HG02938 (cell line): ENCODE results near the gene SPAG6.
"Not testable (repeated sequence)": the region's sequence is repeated elsewhere in the genome, so short reads cannot be mapped to it uniquely, and the experiment has no call there.

Experiments
- ATAC-seq: cut with Tn5 transposase; IDR thresholded peaks from one replicate; pipeline ENCODE4 v1.9.1; 2021; ENCODE audit warnings: mild to moderate bottlenecking, moderate library complexity; ENCODE audit not compliant: unreplicated experiment

Gene SPAG6

GRCh38 chr10:22368981-22369380 lies 23.7 kb downstream of the SPAG6 start:
- no peak for ATAC-seq

DNA sequence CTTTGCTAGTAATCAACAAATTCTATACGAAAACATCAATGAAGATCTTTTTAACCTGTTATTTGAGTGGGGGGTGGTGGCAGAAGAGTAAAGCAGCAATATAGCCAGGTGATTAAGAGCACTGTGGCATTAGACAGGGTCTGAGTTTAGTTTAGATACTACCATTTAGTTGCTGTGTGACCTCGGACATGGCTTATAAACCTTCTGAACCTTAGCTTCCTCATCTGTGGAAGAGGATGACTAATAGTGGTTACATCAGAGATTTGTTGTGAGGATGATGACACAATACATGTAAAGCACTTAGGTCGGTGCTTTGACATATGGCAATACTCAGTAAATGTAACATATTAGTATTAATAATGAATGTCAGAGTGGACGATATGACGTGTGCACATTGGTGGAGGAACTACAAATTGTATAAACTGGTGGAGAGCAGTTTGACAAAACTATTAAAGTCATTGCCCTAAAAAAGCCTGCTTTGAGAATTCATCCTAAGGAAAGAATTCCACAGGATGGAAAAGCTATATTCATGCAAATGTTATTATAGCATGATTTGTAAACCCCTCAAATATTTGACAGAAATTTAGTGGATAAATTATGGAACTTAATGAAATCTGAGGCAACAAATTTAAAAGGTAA lies 24.3 kb downstream of the SPAG6 start:
- ATAC-seq: no peak

DNA sequence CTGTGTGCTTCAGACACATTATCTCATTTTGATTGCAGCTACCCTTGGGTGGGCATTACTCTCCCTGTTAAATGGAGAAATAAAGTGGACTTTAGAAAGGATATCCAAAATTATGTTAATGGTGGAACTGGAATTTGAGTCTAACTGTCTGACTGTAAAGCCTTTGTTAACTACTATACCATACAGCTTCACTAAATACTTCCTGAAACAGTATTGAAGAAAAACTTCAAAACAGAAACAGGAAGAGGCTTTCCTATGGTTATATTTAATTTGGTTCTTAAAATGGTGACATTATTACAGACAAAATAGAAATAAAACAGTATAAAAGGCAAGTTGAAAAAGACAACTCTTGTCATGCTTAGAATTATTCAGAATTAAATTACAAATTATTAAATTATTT lies 25.0 kb downstream of the SPAG6 start:
- ATAC-seq: no peak

- ATAC-seq: no peak
These were observed 27.0 kb downstream of the SPAG6 start for GRCh38 chr10:22372298-22372697.

DNA sequence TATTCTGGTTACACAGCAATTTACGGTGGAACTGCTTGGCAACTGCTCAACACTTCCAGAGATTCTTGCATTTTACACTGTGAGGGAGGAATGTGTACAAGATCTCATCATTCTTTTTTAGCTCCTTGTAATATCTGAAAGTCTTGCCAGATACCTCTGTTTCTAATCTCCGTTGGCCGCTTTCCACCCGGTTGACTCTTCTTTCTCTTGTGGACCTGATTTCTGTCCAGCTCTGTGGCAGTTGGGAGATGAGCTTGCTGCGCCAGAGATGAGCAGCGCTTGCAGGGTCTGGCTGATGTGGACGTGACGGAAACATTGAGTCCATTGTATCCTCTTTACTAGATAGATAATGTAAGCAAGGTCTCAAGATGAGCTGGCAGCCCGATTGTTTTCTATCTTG lies 27.6 kb downstream of the SPAG6 start:
- no peak for ATAC-seq

- ATAC-seq: no peak
These were observed 29.3 kb downstream of the SPAG6 start for GRCh38 chr10:22374489-22375126.

GRCh38 chr10:22379059-22379458 lies 33.8 kb downstream of the SPAG6 start:
- peak; percentile 72 for ATAC-seq

DNA sequence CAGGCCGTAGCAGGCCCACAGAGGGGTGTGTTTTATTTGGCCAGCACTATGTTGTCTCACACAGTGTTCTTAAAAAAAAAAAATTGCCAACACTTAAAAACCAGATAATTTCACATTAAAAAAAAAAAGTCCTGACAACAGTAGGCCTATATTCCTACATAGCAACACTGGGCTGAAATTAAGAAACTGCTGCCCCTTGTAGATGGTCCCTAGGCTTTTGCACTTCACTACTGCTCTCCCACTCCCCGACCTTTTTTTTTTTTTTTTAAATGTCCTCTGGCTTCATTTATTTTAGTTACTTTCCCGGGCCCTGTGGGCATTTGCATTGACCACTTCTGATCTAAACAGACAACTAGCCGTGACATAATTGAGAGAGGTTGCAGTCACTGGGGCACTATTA lies 36.0 kb downstream of the SPAG6 start:
- ATAC-seq: no peak

- no peak for ATAC-seq
These were observed 41.2 kb downstream of the SPAG6 start for GRCh38 chr10:22386503-22386902.

DNA sequence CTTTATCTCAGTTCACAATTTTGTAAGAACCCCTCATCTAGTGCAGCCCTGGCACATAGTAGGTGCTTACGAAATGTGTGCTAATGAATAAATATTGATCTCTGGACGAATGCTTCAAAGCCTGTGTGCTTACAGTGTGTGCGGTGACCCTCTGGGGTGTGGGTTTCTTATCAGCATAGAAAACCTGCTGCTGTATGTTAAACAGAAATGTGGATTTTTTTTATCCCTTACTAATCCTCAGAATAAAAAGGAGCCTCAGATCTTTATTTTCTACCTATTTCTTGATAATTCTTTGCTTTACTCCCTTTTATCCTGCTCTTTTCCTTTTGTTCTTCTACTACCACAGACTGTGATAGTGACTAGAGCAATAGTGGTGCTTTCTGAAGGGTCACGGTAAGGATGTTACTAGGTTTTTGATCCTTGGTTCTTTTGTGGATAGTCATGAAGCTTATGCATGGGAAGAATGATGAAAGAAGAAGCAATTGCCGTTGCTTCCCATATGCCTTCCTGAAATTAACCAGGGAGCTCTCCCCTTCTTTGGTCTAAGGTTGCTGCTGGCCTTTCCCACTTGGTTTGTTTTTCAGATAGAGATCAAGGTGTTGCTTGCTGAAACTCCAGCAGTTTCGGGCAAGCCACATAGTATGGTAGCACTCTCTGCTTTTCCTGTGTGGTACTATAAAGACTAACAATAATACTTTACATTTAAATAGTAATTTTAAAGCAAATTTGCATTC lies 44.7 kb downstream of the SPAG6 start:
- ATAC-seq: no peak

GRCh38 chr10:22391600-22391999 lies 46.3 kb downstream of the SPAG6 start:
- no peak for ATAC-seq

GRCh38 chr10:22396195-22396594 lies 50.9 kb downstream of the SPAG6 start:
- not testable (repeated sequence) for ATAC-seq

DNA sequence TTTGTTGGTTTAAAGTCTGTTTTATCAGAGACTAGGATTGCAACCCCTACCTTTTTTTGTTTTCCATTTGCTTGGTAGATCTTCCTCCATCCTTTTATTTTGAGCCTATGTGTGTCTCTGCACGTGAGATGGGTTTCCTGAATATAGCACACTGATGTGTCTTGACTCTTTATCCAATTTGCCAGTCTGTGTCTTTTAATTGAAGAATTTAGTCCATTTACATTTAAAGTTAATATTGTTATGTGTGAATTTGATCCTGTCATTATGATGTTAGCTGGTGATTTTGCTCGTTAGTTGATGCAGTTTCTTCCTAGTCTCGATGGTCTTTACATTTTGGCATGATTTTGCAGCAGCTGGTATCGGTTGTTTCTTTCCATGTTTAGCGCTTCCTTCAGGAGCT lies 61.6 kb downstream of the SPAG6 start:
- not testable (repeated sequence) for ATAC-seq

DNA sequence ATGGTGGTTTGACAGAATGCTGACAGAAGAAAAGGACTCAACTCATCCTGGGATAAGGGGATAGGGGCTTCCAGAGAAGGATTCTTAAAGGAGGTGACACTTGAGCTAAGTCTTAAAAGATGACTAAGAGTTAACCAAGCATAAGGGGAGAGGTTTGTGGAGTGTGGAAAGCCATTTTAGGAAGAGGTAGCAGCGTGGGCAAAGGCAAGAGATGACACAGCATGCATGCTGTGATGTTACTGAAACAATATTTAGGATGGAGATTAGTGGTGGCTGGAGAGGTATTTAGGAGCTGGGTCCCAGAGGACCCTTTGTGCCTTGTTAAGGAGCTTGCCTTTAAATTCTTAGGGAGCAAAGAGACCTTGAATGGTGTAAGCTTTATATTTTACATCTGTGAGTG lies 65.1 kb downstream of the SPAG6 start:
- no peak for ATAC-seq

DNA sequence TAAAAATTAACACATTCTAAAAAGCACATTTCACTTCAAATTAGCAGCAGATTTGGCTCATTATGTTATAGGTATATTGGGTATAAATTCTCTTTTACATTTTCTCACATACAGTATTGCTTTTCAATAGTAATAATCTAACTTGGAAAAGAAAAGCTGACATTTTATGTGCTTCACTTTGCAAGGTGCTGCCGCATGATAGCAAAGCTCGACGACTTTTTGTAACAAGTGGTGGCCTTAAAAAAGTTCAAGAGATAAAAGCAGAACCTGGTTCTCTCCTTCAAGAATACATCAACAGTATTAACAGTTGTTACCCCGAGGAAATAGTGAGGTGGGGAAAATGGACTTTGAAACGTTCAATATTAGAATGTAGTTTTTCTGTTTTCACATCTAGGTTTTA lies 65.5 kb downstream of the SPAG6 start:
- no peak for ATAC-seq

GRCh38 chr10:22414146-22414545 lies 68.8 kb downstream of the SPAG6 start:
- no peak for ATAC-seq

- ATAC-seq: no peak
These were observed 69.8 kb downstream of the SPAG6 start for GRCh38 chr10:22415072-22415471.

DNA sequence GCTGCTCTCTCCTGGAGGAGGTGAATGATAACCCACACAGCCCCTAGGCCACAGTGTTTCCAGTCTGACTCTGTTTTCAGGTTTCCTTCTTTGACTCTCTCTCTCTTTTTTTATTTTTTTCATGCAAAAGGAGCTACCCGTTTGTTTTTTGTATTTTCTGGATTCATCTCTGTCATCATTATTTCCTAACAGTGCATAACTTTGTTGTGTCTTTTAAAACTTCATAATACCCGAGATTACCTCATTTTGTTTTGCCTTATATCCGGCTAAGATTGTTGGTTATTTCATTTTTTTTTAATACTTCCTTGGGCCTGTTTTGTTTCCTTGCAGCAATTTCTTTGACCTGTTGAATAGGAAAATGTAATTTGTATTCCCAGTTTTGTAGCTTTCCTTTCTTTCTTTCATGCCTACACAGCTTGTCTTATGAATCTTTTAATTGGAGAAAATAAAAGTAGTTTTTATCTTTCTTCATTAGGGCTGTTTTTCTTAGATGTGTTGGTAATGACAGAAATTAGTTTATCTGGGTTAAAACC lies 72.5 kb downstream of the SPAG6 start:
- ATAC-seq: no peak

DNA sequence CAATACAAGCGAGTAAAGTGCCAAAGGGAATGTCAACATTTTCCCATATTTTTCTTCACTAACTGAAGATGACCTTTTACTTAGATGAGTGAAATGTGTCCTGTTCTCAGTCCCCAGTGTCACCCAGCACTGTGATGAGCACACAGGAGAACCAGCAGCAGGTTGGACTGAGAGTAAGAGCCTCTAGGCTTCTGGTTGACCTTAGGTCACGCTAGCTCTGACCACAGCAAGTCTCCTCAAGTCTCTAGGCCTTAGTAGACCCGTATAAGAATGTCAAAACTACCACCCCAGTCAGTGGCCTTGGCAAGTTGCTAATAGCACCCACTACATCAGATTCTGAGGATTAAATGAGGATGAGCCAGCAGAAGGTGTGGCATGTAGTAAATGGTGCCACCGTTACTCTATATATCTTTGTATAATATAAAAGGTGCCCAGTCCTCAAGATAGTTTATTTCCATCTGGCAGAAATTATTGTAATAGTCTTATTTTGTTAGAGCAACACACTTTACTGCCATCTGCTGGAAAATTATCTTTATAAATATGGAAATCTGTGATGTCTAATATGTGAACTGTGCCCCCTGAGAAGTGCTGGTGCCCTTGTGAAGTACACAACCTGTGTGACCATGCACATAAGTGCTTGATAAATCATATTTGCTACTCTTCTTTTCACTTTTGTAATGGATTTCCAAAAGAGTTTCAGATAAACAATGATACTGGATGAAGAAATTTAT lies 75.7 kb downstream of the SPAG6 start:
- no peak for ATAC-seq

GRCh38 chr10:22426653-22427052 lies 81.4 kb downstream of the SPAG6 start:
- ATAC-seq: no peak

GRCh38 chr10:22427101-22427500 lies 81.8 kb downstream of the SPAG6 start:
- ATAC-seq: no peak
